Testis (tissue), 3 donors: ENCODE results near the gene SOHLH2. TPM values are rescaled to one million over a fixed set of nuclear protein-coding genes. Genes with fewer than 3 reads are reported as not detected.

Experiments
- DNase-seq: peaks from one replicate; pipeline ENCODE4 v3.0.0-alpha.2; 2019
- H3K27ac ChIP-seq, 2 donors: fragments of 200-600 bp; sonication (generic); one replicate each; pipeline ENCODE4 v1.5.1; 2019
- H3K27me3 ChIP-seq: fragments of 200-600 bp; sonication (generic); one replicate; pipeline ENCODE4 v1.5.1; 2019
- H3K36me3 ChIP-seq: fragments of 200-600 bp; sonication (generic); one replicate; pipeline ENCODE4 v1.5.1; 2017; ENCODE audit warnings: low read depth; ENCODE audit errors: missing control alignments
- H3K4me1 ChIP-seq: fragments of 200-600 bp; sonication (generic); one replicate; pipeline ENCODE4 v1.5.1; 2019
- H3K4me3 ChIP-seq, 2 donors: fragments of 200-600 bp; sonication (generic); one replicate each; pipeline ENCODE4 v1.5.1; 2017 to 2019
- H3K9me3 ChIP-seq: fragments of 200-600 bp; sonication (generic); one replicate; pipeline ENCODE4 v1.5.1; 2017
- POLR2A ChIP-seq: fragments of 450-650 bp; IDR thresholded peaks from one replicate; pipeline ENCODE4 v1.6.1; 2017; ENCODE audit warnings: antibody characterized with exemption, mild to moderate bottlenecking, moderate library complexity
- WGBS, 2 donors: methylation state at CpG; one replicate each; pipeline ENCODE4 v1.1.5; 2018; 5-methylcytosine and 5-hydroxymethylcytosine counted together
- intact Hi-C: fragments of 100-400 bp; cut with DNase I; formaldehyde crosslinking; loops from one replicate; pipeline ENCODE4 v1.15.1; 2023; ENCODE audit warnings: low total_unique reads
- polyA plus RNA-seq: library from polyadenylated mRNA; stranded (reverse); fragments of 350-450 nt; fragmentation: Illumina TruSeq; extraction: RNeasy Lipid Tissue Mini Kit (QIAGEN cat#74804); gene quantifications from one replicate; pipeline ENCODE4 v1.2.3, GENCODE V29; 2014; ENCODE audit warnings: low read depth, low replicate concordance; ENCODE audit not compliant: insufficient read depth
- total RNA-seq, 2 donors: library from RNA; depleted of rRNA; stranded (reverse); fragments of >200 nt; gene quantifications; one replicate each; pipeline ENCODE4 v1.2.3, GENCODE V29; 2016
- TF ChIP-seq, protein P1 (sequence below), 3 experiments: fragments of 450-650 bp in 2 of 3; fragments of 200-600 bp in 1 of 3; sonication (generic) in 1 of 3; IDR thresholded peaks; one replicate each; pipeline ENCODE4 v1.5.1; 2016 to 2019; ENCODE audit warnings: antibody characterized with exemption in 3 of 3, mild to moderate bottlenecking in 2 of 3, moderate library complexity in 1 of 3

SOHLH2 gene
- total and polyA plus RNA-seq, 3 donors from 2014 or later, result 10.8 to 43.6 (median 17.9) TPM

- DNase-seq, result no peak
- no peak overlapping the region for H3K4me3 ChIP-seq
- H3K27ac ChIP-seq, result no peak overlapping the region
- TF ChIP-seq, protein P1, sequence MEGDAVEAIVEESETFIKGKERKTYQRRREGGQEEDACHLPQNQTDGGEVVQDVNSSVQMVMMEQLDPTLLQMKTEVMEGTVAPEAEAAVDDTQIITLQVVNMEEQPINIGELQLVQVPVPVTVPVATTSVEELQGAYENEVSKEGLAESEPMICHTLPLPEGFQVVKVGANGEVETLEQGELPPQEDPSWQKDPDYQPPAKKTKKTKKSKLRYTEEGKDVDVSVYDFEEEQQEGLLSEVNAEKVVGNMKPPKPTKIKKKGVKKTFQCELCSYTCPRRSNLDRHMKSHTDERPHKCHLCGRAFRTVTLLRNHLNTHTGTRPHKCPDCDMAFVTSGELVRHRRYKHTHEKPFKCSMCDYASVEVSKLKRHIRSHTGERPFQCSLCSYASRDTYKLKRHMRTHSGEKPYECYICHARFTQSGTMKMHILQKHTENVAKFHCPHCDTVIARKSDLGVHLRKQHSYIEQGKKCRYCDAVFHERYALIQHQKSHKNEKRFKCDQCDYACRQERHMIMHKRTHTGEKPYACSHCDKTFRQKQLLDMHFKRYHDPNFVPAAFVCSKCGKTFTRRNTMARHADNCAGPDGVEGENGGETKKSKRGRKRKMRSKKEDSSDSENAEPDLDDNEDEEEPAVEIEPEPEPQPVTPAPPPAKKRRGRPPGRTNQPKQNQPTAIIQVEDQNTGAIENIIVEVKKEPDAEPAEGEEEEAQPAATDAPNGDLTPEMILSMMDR (IDR thresholded peaks at IDR 0.05), result no peak
- TF ChIP-seq POLR2A, result no peak
- H3K36me3 ChIP-seq, result no peaks in the 10 kb centered on the region
- no peaks in the 10 kb centered on the region for H3K4me1 ChIP-seq
- H3K9me3 ChIP-seq, result no peaks in the 10 kb centered on the region
- WGBS, 2 donors, result 77 to 92% methylated on average over 4 of the region's 4 CpGs
- no peaks in the 10 kb centered on the region for H3K27me3 ChIP-seq
- intact Hi-C loops, result no loop called here
These were observed 67.7 kb downstream of the SOHLH2 start for GRCh38 chr13:36146511-36147269.

GRCh38 chr13:36143738-36144137 lies 70.6 kb downstream of the SOHLH2 start:
- Histone ChIP-seq H3K27ac (no peak overlapping the region), H3K4me1 (no peaks in the 10 kb centered on the region), H3K36me3 (no peaks in the 10 kb centered on the region), H3K9me3 (no peaks in the 10 kb centered on the region), H3K4me3 (no peak overlapping the region), H3K27me3 (no peaks in the 10 kb centered on the region)
- TF ChIP-seq, protein P1 (IDR thresholded peaks at IDR 0.05), result no peak
- TF ChIP-seq POLR2A, result no peak
- intact Hi-C loops, result no loop called here
- WGBS, 2 donors, result 70 to 75% methylated on average over 2 of the region's 2 CpGs
- no peak for DNase-seq

DNA sequence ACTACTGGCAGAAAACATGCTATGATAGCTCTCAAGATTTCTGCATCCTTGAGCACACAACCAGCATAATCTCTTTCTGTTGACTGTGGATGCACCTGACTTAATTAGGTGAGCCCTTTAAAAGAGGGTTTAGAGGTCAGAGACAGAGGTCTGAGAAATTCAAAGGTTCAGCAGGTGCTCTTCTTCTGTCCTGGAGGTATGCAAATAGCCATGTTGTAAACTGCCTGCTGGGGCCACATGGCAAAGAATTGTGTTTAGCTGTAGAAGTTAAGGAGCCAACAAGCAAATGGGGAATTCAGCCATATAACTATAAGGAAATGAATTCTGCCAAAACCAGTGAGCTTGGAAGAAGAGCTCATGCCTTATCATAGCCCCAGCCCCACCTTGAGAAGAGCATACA lies 71.6 kb downstream of the SOHLH2 start:
- Histone ChIP-seq H3K9me3 (no peaks in the 10 kb centered on the region), H3K4me1 (no peaks in the 10 kb centered on the region), H3K4me3 (no peak overlapping the region), H3K27ac (no peak overlapping the region), H3K27me3 (no peaks in the 10 kb centered on the region), H3K36me3 (no peaks in the 10 kb centered on the region)
- intact Hi-C loops, result no loop called here
- TF ChIP-seq, protein P1 (IDR thresholded peaks at IDR 0.05), result no peak
- TF ChIP-seq POLR2A, result no peak
- DNase-seq, result no peak

DNA sequence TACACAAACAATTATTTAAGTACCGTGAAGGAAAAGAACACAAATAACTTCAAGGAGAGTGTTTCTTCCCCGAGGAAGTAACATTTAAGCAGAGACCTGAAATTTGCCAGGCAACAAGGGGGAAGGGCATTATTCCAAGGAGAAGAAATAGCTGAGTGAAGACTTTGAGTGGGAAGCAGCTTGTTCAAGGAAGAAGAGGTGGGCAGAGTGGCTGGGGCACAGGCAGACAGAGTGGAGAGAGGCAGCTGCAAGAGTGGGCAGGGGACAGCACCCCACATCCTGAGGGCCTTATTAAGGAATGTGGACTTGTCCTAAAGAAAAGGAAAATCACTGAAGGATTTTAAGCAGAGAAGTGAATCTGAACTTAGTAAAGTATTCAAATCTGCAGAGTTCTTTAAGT lies 78.5 kb downstream of the SOHLH2 start:
- 78 to 82% methylated on average over 2 of the region's 2 CpGs for WGBS, 2 donors
- no peak overlapping the region for H3K4me3 ChIP-seq
- no peaks in the 10 kb centered on the region for H3K9me3 ChIP-seq
- no peak for DNase-seq
- H3K27ac ChIP-seq, result no peak overlapping the region
- intact Hi-C loops, result no loop called here
- H3K36me3 ChIP-seq, result no peaks in the 10 kb centered on the region
- TF ChIP-seq, protein P1 (IDR thresholded peaks at IDR 0.05), result no peak
- no peak for TF ChIP-seq POLR2A
- H3K4me1 ChIP-seq, result no peaks in the 10 kb centered on the region
- no peaks in the 10 kb centered on the region for H3K27me3 ChIP-seq

- Histone ChIP-seq H3K4me1 (no peaks in the 10 kb centered on the region), H3K9me3 (no peaks in the 10 kb centered on the region), H3K27me3 (no peaks in the 10 kb centered on the region), H3K27ac (no peak overlapping the region), H3K36me3 (no peaks in the 10 kb centered on the region), H3K4me3 (no peak overlapping the region)
- intact Hi-C loops, result no loop called here
- TF ChIP-seq POLR2A, result no peak
- TF ChIP-seq, protein P1 (IDR thresholded peaks at IDR 0.05), result no peak
- 63 to 65% methylated on average over 1 of the region's 1 CpG for WGBS, 2 donors
- DNase-seq, result no peak
These were observed 79.7 kb downstream of the SOHLH2 start for GRCh38 chr13:36134632-36135031.
